NCI-H187 (cell line): ENCODE measurements around the gene SPG7.

Experiments used
- DNase-seq, 2 experiments: peaks; one replicate each; lab custom pipeline; 2025; lab: John Stamatoyannopoulos, UW

SPG7 gene

DNA sequence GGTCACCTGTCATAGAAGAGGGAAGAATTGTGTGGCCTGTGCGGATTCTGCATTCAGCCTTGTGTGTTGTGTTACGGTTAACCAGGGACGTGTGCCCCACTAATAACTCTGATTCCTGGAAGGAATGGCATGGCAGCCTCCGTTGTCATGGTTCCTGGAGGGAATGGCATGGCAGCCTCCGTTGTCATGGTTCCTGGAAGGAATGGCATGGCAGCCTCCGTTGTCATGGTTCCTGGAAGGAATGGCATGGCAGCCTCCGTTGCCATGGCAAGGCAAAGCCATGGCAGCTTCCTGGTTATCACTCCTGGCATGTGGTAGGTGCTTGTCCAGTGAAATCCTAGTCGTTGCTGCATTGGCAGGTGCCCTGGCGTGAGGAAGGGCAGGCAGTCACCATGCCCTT is 8.9 kb downstream of the SPG7 start:
- DNase-seq = no peak

GRCh38 chr16:89519881-89520280 is 11.7 kb downstream of the SPG7 start:
- no peak for DNase-seq

DNA sequence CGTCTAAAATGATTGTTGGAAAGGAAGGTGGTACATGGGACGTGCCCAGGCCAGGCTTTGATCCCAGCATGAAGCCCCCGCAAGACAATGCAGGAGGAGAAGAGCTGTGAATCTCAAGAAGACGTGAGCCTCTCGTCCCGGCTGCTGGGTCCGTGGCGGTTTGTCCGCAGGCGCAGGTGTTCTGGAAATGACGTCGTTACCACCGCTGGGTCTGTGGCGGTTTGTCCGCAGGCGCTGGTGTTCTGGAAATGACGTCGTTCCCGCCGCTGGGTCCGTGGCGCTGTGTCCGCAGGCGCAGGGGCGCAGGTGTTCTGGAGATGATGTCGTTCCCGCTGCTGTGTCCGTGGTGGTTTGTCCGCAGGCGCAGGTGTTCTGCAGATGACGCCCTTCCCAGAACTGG is 14.1 kb downstream of the SPG7 start:
- DNase-seq = no peak

GRCh38 chr16:89523680-89524344 is 15.6 kb downstream of the SPG7 start:
- no peak for DNase-seq

GRCh38 chr16:89525146-89525913 is 17.1 kb downstream of the SPG7 start:
- DNase-seq = no peak

DNA sequence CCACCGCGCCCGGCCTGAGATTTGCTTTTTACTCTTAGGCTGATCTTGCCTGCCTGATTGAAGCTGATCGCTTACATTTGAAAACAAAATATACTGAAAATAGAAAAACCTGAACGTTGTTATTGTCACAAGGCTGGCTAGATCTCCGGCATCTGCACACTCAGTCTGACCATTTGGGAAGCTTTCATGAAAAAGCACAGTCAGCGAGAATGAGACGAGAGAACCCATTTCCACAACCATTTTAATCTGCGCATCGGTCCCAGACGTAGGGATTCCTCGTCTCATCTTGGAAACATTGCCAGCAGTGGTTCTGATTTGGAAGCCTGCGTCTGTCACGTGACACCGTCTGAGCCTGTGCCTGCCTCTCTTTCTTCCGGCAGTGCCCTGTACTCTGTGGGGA is 20.9 kb downstream of the SPG7 start:
- DNase-seq = no peak

- DNase-seq = no peak
These were observed 22.5 kb downstream of the SPG7 start for GRCh38 chr16:89530401-89531381.

GRCh38 chr16:89531821-89532526 is 23.8 kb downstream of the SPG7 start:
- DNase-seq = no peak

GRCh38 chr16:89534252-89534756 is 26.1 kb downstream of the SPG7 start:
- no peak for DNase-seq

- DNase-seq = no peak
These were observed 28.2 kb downstream of the SPG7 start for GRCh38 chr16:89536371-89536770.

GRCh38 chr16:89536886-89537548 is 28.8 kb downstream of the SPG7 start:
- no peak for DNase-seq

DNA sequence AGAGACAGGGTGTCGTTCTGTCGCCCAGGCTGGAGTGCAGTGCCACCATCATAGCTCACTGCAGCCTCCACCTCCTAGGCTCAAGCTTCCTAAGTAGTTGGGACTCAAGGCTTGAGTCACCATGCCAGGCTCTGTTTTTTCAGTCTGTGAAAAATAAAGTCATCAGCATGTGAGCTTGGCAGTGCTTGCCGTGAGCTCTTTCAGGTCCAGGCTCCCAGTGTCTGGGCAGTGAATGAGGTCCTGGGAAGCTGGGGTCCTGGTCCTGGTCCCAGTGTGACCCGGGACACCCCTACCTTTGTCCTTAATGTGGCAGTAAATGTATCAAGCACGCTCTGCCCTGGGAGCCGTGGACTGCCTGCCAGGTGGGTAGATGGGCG is 29.3 kb downstream of the SPG7 start:
- DNase-seq = no peak

GRCh38 chr16:89538286-89538685 is 30.1 kb downstream of the SPG7 start:
- DNase-seq = no peak

- DNase-seq = no peak
These were observed 32.4 kb downstream of the SPG7 start for GRCh38 chr16:89540557-89540956.

GRCh38 chr16:89541792-89542191 is 33.6 kb downstream of the SPG7 start:
- DNase-seq = no peak

- no peak for DNase-seq
These were observed 35.9 kb downstream of the SPG7 start for GRCh38 chr16:89544113-89544512.

GRCh38 chr16:89544713-89545043 is 36.5 kb downstream of the SPG7 start:
- no peak for DNase-seq

GRCh38 chr16:89545044-89545830 is 37.0 kb downstream of the SPG7 start:
- DNase-seq = no peak

DNA sequence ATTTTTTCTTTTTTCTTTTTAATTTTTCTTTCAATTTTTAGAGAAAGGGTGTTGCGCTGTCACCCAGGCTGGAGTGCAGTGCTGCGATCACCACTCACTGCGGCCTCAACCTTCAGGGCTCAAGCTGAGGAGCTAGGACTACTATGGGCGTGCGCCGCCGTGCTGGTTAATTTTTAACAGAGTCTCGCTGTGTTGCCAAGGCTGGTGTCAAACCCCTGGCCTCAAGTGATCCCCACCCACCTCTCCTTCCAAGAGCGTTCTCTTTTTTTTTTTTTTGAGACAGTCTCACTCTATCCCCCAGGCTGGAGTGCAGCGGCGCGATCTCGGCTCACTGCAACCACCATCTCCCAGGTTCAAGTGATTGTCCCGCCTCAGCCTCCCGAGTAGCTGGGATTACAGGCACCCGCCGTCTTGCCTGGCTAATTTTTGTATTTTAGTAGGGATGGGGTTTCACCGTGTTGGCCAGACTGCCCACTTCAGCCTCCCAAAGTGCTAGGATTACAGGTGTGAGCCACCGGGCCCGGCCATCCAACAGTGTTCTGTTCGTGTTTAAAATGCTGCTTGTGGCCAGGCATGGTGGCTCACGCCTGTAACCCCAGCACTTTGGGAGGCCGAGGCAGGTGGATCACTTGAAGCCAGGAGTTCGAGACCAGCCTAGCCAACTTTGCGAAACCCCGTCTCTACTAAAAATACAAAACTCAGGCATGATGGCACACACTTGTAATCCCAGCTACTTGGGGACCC is 37.8 kb downstream of the SPG7 start:
- DNase-seq = no peak

- no peak for DNase-seq
These were observed 38.6 kb downstream of the SPG7 start for GRCh38 chr16:89546781-89547180.
